Mammary epithelial cell (primary cell): ENCODE measurements around the gene RAD51B.

Experiments
- EZH2 ChIP-seq: IDR thresholded peaks from 2 replicates; pipeline ENCODE4 v1.6.1; 2012; ENCODE audit warnings: low read length, inconsistent platforms, borderline replicate concordance
- TF ChIP-seq, protein P1 (sequence below), 2 donors: IDR thresholded peaks in 1 of 2; conservative IDR thresholded peaks in 1 of 2; 2 replicates each; pipeline ENCODE4 v1.5.1; 2011 to 2012; ENCODE audit warnings: inconsistent platforms in 2 of 2, low read length in 2 of 2, mild to moderate bottlenecking in 2 of 2, control low read depth in 1 of 2, low read depth in 1 of 2; ENCODE audit not compliant: insufficient read depth in 1 of 2; ENCODE audit errors: extremely low read depth in 1 of 2

- TF ChIP-seq, protein P1, sequence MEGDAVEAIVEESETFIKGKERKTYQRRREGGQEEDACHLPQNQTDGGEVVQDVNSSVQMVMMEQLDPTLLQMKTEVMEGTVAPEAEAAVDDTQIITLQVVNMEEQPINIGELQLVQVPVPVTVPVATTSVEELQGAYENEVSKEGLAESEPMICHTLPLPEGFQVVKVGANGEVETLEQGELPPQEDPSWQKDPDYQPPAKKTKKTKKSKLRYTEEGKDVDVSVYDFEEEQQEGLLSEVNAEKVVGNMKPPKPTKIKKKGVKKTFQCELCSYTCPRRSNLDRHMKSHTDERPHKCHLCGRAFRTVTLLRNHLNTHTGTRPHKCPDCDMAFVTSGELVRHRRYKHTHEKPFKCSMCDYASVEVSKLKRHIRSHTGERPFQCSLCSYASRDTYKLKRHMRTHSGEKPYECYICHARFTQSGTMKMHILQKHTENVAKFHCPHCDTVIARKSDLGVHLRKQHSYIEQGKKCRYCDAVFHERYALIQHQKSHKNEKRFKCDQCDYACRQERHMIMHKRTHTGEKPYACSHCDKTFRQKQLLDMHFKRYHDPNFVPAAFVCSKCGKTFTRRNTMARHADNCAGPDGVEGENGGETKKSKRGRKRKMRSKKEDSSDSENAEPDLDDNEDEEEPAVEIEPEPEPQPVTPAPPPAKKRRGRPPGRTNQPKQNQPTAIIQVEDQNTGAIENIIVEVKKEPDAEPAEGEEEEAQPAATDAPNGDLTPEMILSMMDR (conservative IDR thresholded peaks at IDR 0.05 in 1 of 2, IDR thresholded peaks at IDR 0.05 in 1 of 2; ENCODE audit: extremely low read depth in 1 of 2, insufficient read depth in 1 of 2, low read depth in 1 of 2, low read length in 2 of 2): no peak
- no peak for TF ChIP-seq EZH2
These were observed 628.8 kb downstream of the RAD51B start for GRCh38 chr14:68448252-68448902.
